HK-2 (cell line): ENCODE data around the gene EHMT1.
"Not testable (repeated sequence)": the region's sequence is repeated elsewhere in the genome, so short reads cannot be mapped to it uniquely, and the experiment has no call there.

Experiments used
- DNase-seq: peaks from one replicate; pipeline ENCODE4 v3.0.0-alpha.2; 2018; ENCODE audit not compliant: unreplicated experiment

The EHMT1 gene

GRCh38 chr9:137590469-137591383 lies 28.1 kb upstream of the EHMT1 start, which contains the start of gene ZMYND19:
TSS of gene ZMYND19 (minus strand) at chr9:137590512. CDS start at chr9:137590263, 249 bp downstream.
- DNase-seq: peak; percentile 90

- DNase-seq: no peak
Measured at GRCh38 chr9:137592767-137593166, 26.0 kb upstream of the EHMT1 start.

DNA sequence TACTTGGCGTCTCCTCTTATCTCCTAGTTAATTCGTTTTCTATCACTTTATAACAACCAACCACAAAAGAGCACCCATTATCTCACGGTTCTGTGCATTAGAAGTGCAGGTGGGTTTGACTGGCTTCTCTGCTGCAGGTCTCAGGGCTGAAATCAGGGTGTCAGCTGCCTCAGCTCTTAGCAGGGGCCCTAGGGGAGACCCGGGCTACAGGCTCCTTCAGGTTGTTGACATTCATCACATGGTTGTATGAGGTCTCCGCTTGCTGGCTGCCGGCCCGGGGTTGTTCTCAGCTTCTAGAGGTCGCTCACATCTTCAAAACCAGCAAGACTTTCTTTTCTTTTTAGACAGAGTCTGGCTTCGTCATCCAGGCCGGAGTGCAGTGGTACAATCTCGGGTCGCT lies 25.6 kb upstream of the EHMT1 start:
- no peak for DNase-seq

GRCh38 chr9:137596577-137596976 lies 22.2 kb upstream of the EHMT1 start:
- DNase-seq: not testable (repeated sequence)

DNA sequence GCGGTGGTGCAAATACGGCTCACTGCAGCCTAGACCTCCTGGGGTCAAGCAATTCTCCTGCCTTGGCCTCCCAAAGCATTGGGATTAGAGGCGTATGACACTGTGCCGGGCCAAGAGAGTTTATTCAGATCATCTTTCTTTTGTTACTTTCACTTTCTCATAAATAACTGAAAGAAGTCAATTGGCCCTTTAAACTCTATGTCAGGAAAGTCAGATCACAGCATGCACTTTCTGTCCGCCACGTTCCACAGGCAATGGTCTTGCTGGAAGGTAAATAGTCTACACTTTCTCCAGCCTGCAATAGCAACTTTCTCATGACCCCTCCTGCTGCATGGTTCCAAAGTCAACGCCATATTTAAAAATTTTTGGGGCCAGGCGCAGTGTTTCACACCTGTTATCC lies 19.9 kb upstream of the EHMT1 start:
- DNase-seq: no peak

- DNase-seq: no peak
Measured at GRCh38 chr9:137602661-137603060, 16.1 kb upstream of the EHMT1 start.

GRCh38 chr9:137603879-137604278 lies 14.9 kb upstream of the EHMT1 start:
- DNase-seq: no peak

DNA sequence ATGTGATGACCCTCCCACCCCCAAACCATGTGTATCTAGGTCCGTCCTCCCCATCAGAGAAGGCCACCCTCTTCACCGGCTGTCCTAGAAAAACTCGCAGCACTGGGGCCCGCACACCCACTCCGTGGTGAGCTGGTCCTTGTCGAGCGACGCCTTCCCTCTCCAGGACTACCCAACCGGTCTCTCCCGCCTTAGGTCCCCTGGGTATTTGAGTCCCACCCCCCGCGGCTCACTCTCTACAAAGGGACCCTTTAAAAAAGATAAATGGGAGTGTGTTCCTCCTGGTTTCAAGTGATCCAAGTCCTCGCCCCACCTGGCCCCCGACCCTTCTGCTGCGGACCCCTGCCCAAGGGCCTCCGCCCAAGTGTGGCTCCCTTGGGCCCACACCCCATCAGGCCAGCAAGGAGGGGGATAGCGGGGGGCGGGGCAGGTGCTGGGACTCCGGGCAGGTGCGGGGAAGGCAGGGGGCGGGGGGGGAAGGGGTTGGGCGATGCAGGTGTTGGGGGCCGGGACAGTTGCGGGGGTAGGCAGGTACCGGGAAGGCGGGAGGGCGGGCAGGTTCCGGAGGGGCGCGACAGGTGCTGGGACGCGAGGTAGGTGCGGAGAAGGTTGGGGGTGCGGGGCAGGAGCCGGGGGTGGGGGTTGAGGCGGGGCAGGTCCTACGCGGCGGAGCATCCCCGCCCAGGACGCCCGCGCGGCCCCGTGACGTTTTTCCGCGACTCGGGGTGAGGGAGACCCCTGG lies 14.3 kb upstream of the EHMT1 start:
- no peak for DNase-seq

DNA sequence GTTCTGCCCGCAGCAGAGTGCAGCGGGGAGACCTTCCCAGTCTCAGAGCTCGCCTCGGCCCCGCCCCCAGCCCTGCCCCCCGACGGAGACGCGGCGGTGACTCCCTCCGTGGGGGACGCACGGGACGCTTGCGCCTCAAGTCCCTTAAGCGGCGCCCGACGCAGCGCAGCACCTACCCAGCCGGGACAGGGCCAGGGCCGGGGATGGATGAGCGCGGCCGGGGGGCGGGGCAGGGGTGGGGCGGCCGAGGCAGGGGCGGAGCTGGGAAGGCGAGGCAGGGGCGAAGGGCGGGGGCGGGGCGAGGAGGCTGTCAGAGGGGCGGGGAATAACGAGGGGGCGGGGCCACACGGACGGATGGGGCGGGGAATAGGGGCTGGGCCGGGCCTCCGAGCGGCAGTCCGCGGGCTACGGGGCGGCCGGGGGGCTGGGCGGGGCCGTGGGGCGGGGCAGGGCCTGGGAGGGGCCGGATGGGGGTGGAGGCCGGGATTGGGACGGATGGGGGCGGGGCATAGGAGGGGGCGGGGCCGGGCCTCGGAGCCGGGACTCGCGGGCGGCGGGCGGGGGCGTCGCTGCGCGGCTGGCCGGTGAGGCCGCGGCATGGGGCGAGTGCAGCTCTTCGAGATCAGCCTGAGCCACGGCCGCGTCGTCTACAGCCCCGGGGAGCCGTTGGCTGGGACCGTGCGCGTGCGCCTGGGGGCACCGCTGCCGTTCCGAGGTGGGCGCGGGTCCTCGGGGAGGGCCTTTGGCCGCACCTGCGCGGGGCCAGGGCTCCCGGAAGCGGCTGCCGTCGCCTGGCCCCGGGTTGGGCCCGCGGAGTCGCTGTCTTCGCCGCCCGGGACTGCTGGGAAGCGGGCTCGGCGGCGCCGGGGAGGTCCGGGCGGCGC lies 13.4 kb upstream of the EHMT1 start, which contains the start of gene ARRDC1:
Gene ARRDC1 (plus strand): TSS at position 566 of the 884 bp plus-strand sequence. CDS start 32 bp downstream, at position 598.
- DNase-seq: peak; percentile 97

- DNase-seq: peak; percentile 57
Measured at GRCh38 chr9:137606005-137606621, 12.7 kb upstream of the EHMT1 start.

- peak; percentile 33 for DNase-seq
Measured at GRCh38 chr9:137606734-137607138, 12.1 kb upstream of the EHMT1 start.

- peak; percentile 52 for DNase-seq
Measured at GRCh38 chr9:137607141-137607857, 11.5 kb upstream of the EHMT1 start.

DNA sequence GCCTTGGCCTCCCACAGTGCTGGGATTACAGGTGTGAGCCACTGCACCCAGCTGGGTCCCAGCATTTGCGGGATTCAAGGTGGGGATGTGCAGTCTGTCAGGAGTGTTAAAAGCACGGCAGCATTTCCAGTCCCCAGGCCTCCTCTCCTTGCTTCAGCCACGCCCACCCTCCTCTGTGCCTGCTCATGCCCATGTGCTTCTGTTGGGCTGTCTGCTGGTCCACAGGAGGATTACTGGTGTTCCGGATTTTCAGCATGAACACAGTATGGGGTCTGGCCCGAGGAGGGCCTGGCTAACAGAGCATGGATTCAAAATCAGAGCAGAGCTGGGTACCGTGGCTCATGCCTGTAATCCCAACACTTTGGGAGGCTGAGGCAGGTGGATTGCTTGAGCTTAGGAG lies 7.9 kb upstream of the EHMT1 start:
- no peak for DNase-seq

- peak; percentile 95 for DNase-seq
Measured at GRCh38 chr9:137611623-137612609, 6.9 kb upstream of the EHMT1 start.

- no peak for DNase-seq
Measured at GRCh38 chr9:137612741-137613142, 6.1 kb upstream of the EHMT1 start.

- DNase-seq: no peak
Measured at GRCh38 chr9:137613259-137613658, 5.5 kb upstream of the EHMT1 start.

DNA sequence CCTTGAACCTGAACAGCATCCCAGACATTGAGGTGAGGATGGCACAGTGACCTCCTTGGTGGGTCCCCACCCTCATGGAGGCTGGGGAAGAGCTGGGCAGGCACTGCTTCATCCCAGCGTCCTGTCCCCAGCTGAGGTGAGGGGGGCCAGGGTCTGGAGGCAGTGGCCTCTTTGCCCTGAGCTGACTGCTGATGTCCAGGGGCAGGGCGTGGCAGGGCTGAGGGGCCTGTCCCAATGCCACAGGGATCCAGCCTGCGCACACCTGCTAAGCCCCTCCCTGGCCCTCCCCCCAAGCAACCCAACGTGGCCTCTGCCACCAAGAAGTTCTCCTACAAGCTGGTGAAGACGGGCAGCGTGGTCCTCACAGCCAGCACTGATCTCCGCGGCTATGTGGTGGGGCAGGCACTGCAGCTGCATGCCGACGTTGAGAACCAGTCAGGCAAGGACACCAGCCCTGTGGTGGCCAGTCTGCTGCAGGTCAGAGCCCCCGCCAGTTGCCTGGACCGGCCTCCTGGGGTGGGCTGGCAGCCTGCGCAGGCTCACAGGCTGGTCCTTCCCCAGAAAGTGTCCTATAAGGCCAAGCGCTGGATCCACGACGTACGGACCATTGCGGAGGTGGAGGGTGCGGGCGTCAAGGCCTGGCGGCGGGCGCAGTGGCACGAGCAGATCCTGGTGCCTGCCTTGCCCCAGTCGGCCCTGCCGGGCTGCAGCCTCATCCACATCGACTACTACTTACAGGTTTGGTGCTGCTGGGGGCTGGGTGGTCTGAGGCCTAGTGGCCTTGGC lies 4.9 kb upstream of the EHMT1 start:
- DNase-seq: no peak

DNA sequence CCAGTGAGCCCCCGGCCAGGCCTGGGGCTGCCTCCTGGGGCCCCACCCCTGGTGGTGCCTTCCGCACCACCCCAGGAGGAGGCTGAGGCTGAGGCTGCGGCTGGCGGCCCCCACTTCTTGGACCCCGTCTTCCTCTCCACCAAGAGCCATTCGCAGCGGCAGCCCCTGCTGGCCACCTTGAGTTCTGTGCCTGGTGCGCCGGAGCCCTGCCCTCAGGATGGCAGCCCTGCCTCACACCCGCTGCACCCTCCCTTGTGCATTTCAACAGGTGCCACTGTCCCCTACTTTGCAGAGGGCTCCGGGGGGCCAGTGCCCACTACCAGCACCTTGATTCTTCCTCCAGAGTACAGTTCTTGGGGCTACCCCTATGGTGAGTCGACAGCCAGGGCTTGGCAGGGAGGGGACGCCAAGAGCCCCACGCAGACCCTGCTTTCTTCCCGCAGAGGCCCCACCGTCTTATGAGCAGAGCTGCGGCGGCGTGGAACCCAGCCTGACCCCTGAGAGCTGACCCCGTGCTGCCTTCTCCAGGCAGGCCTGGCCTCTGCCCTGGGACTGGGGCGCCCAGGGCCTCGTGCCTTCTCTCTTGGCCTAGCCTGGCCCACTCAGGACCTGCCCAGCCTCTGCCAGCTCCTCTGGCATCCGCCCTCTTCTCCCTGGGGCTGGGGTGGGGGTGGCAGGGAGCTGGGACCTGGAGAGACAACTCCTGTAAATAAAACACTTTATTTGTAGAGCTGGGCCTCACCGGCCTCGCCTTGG lies 4.0 kb upstream of the EHMT1 start:
- DNase-seq: no peak
